ENCODE measurements around the gene PTPRD.

- TF ChIP-seq HDAC6 (IDR thresholded peaks at IDR 0.05; ENCODE audit: low read depth, low read length) = no peak
- no peak for TF ChIP-seq ETV6 (IDR thresholded peaks at IDR 0.05; ENCODE audit: borderline replicate concordance in 1 of 2, low read depth in 2 of 2, low read length in 1 of 2)
- no peak for TF ChIP-seq ETV6 (CRISPR knock-in tag; IDR thresholded peaks at IDR 0.05; ENCODE audit: borderline replicate concordance)
- TF ChIP-seq ZNF24 (IDR thresholded peaks at IDR 0.05) = no peak
- no peak for TF ChIP-seq KDM2B (CRISPR knock-in tag; IDR thresholded peaks at IDR 0.05)
- TF ChIP-seq ATF2 (CRISPR knock-in tag; IDR thresholded peaks at IDR 0.05) = no peak
- TF ChIP-seq RUNX1 (IDR thresholded peaks at IDR 0.05; ENCODE audit: low read depth) = no peak
- no peak for TF ChIP-seq SP1 (CRISPR knock-in tag; IDR thresholded peaks at IDR 0.05)
Measured at GRCh38 chr9:10438955-10439354, 173.8 kb downstream of the PTPRD start.
